NCI-H146 treated with DMSO at 0.1 percent for 48 hours (cell line): ENCODE measurements around the gene DSC1.
"Not testable (repeated sequence)": the region's sequence is repeated elsewhere in the genome, so short reads cannot be mapped to it uniquely, and the experiment has no call there.

Experiments used
- DNase-seq: peaks from one replicate; lab custom pipeline; 2025; ENCODE audit not compliant: unreplicated experiment; lab: John Stamatoyannopoulos, UW

DSC1 gene

GRCh38 chr18:31162825-31163435 is at the start of gene DSC1:
TSS of gene DSC1 (minus strand) at chr18:31162856. CDS start at chr18:31162594, 262 bp downstream.
- no peak for DNase-seq

- no peak for DNase-seq
Observed at GRCh38 chr18:31211047-31211446, 48.4 kb upstream of the DSC1 start.

GRCh38 chr18:31209041-31209440 is 46.4 kb upstream of the DSC1 start:
- DNase-seq = no peak

- DNase-seq = no peak
Observed at GRCh38 chr18:31207391-31207790, 44.7 kb upstream of the DSC1 start.

GRCh38 chr18:31206787-31207381 is 44.2 kb upstream of the DSC1 start:
- DNase-seq = no peak

- DNase-seq = no peak
Observed at GRCh38 chr18:31206071-31206470, 43.4 kb upstream of the DSC1 start.

GRCh38 chr18:31205273-31205672 is 42.6 kb upstream of the DSC1 start:
- DNase-seq = no peak

- DNase-seq = no peak
Observed at GRCh38 chr18:31204833-31205232, 42.2 kb upstream of the DSC1 start.

- no peak for DNase-seq
Observed at GRCh38 chr18:31204166-31204565, 41.5 kb upstream of the DSC1 start.

- no peak for DNase-seq
Observed at GRCh38 chr18:31203794-31204148, 41.1 kb upstream of the DSC1 start.

GRCh38 chr18:31203096-31203793 is 40.6 kb upstream of the DSC1 start:
- no peak for DNase-seq

GRCh38 chr18:31199190-31199769 is 36.6 kb upstream of the DSC1 start:
- DNase-seq = no peak

- DNase-seq = no peak
Observed at GRCh38 chr18:31197676-31198075, 35.0 kb upstream of the DSC1 start.

GRCh38 chr18:31195063-31195462 is 32.4 kb upstream of the DSC1 start:
- DNase-seq = no peak

GRCh38 chr18:31192086-31192776 is 29.6 kb upstream of the DSC1 start:
- no peak for DNase-seq

GRCh38 chr18:31190919-31191318 is 28.3 kb upstream of the DSC1 start:
- DNase-seq = no peak

- DNase-seq = no peak
Observed at GRCh38 chr18:31189757-31190156, 27.1 kb upstream of the DSC1 start.

GRCh38 chr18:31185186-31185950 is 22.7 kb upstream of the DSC1 start:
- no peak for DNase-seq

- DNase-seq = no peak
Observed at GRCh38 chr18:31183302-31183701, 20.6 kb upstream of the DSC1 start.

- not testable (repeated sequence) for DNase-seq
Observed at GRCh38 chr18:31177369-31177768, 14.7 kb upstream of the DSC1 start.

GRCh38 chr18:31176531-31176930 is 13.9 kb upstream of the DSC1 start:
- no peak for DNase-seq
